T-helper 1 cell treated with Interleukin-12 subunit alpha and Interleukin-12 subunit beta and Interleukin-4 antibody, amounts not matched to agents 30 μg/mL and 1 μg/mL, for 36 hours (primary cell): ENCODE data around the gene MPP3.

Experiments used
- H3K27ac Mint-ChIP-seq: one replicate; pipeline ENCODE4 v1.8.0; 2021; ENCODE audit warnings: mild to moderate bottlenecking, mixed read lengths
- H3K27me3 Mint-ChIP-seq: one replicate; pipeline ENCODE4 v1.8.0; 2021; ENCODE audit warnings: low read depth, mixed read lengths
- H3K36me3 Mint-ChIP-seq: one replicate; pipeline ENCODE4 v1.8.0; 2021; ENCODE audit warnings: low read depth, mixed read lengths
- H3K4me1 Mint-ChIP-seq: one replicate; pipeline ENCODE4 v1.8.0; 2021; ENCODE audit warnings: low read depth, mixed read lengths
- H3K4me3 Mint-ChIP-seq: one replicate; pipeline ENCODE4 v1.8.0; 2021; ENCODE audit warnings: mild to moderate bottlenecking, moderate library complexity, mixed read lengths
- H3K9me3 Mint-ChIP-seq: one replicate; pipeline ENCODE4 v1.8.0; 2021; ENCODE audit warnings: mixed read lengths

Gene MPP3

GRCh38 chr17:43754947-43755346 is 78.0 kb downstream of the MPP3 start:
- H3K4me3 Mint-ChIP-seq: no peak overlapping the region
- H3K36me3 Mint-ChIP-seq: no peaks in the 10 kb centered on the region
- peaks cover 51% of the 10 kb centered on the region for H3K27me3 Mint-ChIP-seq
- H3K27ac Mint-ChIP-seq: no peak overlapping the region
- peaks cover under 1% of the 10 kb centered on the region for H3K4me1 Mint-ChIP-seq
- H3K9me3 Mint-ChIP-seq: no peaks in the 10 kb centered on the region

GRCh38 chr17:43753493-43754129 is 79.3 kb downstream of the MPP3 start:
- peaks cover 51% of the 10 kb centered on the region for H3K27me3 Mint-ChIP-seq
- no peaks in the 10 kb centered on the region for H3K9me3 Mint-ChIP-seq
- H3K36me3 Mint-ChIP-seq: no peaks in the 10 kb centered on the region
- no peak overlapping the region for H3K27ac Mint-ChIP-seq
- H3K4me3 Mint-ChIP-seq: no peak overlapping the region
- peaks cover 2% of the 10 kb centered on the region for H3K4me1 Mint-ChIP-seq
